NT2/D1 (cell line): ENCODE results near the gene EIF4G1.

Experiments used
- YY1 ChIP-seq: IDR thresholded peaks from 2 replicates; pipeline ENCODE4 v1.6.1; 2011; ENCODE audit not compliant: insufficient read length, insufficient read depth
- ZNF274 ChIP-seq: IDR thresholded peaks from 2 replicates; pipeline ENCODE4 v1.6.1; 2011; ENCODE audit warnings: mild to moderate bottlenecking, low read depth, low read length

GRCh38 chr3:184381261-184382224 is 67.1 kb downstream of the EIF4G1 start:
- no peak for TF ChIP-seq YY1
- TF ChIP-seq ZNF274, result no peak
